Body of pancreas (tissue), 4 donors: ENCODE results near the gene ARSA. TPM values are rescaled to one million over a fixed set of nuclear protein-coding genes. Genes with fewer than 3 reads are reported as not detected.
A peak's percentile ranks its signal among the peaks of the same experiment; 100 is the strongest.

Experiments used
- ATAC-seq: fragments of 150-250 bp; one replicate; pipeline ENCODE4 v1.9.1; 2016
- DNase-seq, 4 donors: peaks; one replicate each; pipeline ENCODE4 v3.0.0-alpha.2; 2019
- H3K27ac ChIP-seq, 4 donors: fragments of 200-600 bp; sonication (generic); 1 replicate in 3 of 4; 2 replicates in 1 of 4; pipeline versions ENCODE4 v1.5.1 to v1.6.1; 2016 to 2019; ENCODE audit warnings: mild to moderate bottlenecking in 1 of 4, mixed read lengths in 1 of 4, moderate library complexity in 1 of 4
- H3K27me3 ChIP-seq, 2 donors: fragments of 200-600 bp; sonication (generic); one replicate each; pipeline ENCODE4 v1.6.0; 2016; ENCODE audit warnings: mild to moderate bottlenecking in 1 of 2
- H3K36me3 ChIP-seq, 2 donors: fragments of 200-600 bp; sonication (generic); replicated peaks in 1 of 2; 2 replicates each; pipeline ENCODE4 v1.5.1; 2016; ENCODE audit warnings: low read depth in 2 of 2; ENCODE audit not compliant: insufficient read depth in 1 of 2
- H3K4me1 ChIP-seq: fragments of 200-600 bp; sonication (generic); one replicate; pipeline ENCODE4 v1.6.0; 2016
- H3K4me3 ChIP-seq, 2 donors: fragments of 200-600 bp; sonication (generic); 1 replicate in 1 of 2; 2 replicates in 1 of 2; pipeline ENCODE4 v1.5.1; 2016 to 2019
- H3K9me3 ChIP-seq, 3 donors: fragments of 200-600 bp; sonication (generic); 1 replicate in 2 of 3; 2 replicates in 1 of 3; pipeline ENCODE4 v1.5.1; 2016
- POLR2A ChIP-seq, 3 donors: fragments of 450-650 bp; IDR thresholded peaks; one replicate each; pipeline ENCODE4 v1.6.1; 2016; ENCODE audit warnings: antibody characterized with exemption in 3 of 3, mild to moderate bottlenecking in 2 of 3
- WGBS, 2 donors: methylation state at CpG; one replicate each; pipeline ENCODE4 v1.1.5; 2017; 5-methylcytosine and 5-hydroxymethylcytosine counted together
- intact Hi-C: fragments of 100-400 bp; cut with DNase I; formaldehyde crosslinking; loops from one replicate; pipeline ENCODE4 v1.15.1; 2023
- total RNA-seq, 2 donors: library from RNA; depleted of rRNA; stranded (reverse); fragments of >200 nt; gene quantifications; one replicate each; pipeline ENCODE4 v1.1.0, GENCODE V29; 2016
- TF ChIP-seq, protein P1 (sequence below), 7 experiments: fragments of 450-650 bp in 4 of 7; fragments of 200-600 bp in 3 of 7; sonication (generic) in 3 of 7; IDR thresholded peaks; one replicate each; pipeline ENCODE4 v1.5.1; 2016 to 2019; ENCODE audit warnings: antibody characterized with exemption in 7 of 7

Gene ARSA
- total RNA-seq, 2 donors from 2014 or later, result 47.0 to 84.7 TPM

DNA sequence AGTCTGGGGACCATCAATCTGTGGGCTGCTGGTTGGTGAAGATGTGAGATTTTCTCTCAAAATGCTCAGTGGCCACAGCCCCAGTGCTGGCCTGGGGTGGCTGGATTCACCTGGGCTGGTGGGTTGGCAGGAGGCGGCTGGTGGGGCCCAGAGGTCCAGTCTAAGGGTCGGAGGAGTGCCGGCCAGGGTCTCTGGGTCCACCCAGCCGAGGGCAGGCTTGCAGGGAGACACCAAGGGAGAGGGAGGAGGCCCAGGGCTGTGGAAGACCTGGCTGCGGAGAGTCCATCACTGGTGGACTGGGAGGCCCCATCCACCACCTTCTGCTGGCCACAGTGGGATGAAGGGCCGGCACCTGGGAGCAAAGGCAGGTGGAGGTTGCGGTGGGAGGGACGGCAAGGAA is 44.1 kb upstream of the ARSA start:
- Histone ChIP-seq H3K4me3 (no peak overlapping the region), H3K36me3 (no peaks in the 10 kb centered on the region), H3K9me3 (no peaks in the 10 kb centered on the region), H3K27ac (peak overlapping the region in 2 of 4 donors; percentile 50 to 52), H3K27me3 (peaks cover 0 to 9% of the 10 kb centered on the region in 2 donors), H3K4me1 (peaks cover 11% of the 10 kb centered on the region)
- 67 to 93% methylated on average over 4 to 8 of the region's 8 CpGs for WGBS, 2 donors
- DNase-seq (no peak), ATAC-seq (no peak)
- intact Hi-C loops, result no loop called here
- TF ChIP-seq, protein P1, sequence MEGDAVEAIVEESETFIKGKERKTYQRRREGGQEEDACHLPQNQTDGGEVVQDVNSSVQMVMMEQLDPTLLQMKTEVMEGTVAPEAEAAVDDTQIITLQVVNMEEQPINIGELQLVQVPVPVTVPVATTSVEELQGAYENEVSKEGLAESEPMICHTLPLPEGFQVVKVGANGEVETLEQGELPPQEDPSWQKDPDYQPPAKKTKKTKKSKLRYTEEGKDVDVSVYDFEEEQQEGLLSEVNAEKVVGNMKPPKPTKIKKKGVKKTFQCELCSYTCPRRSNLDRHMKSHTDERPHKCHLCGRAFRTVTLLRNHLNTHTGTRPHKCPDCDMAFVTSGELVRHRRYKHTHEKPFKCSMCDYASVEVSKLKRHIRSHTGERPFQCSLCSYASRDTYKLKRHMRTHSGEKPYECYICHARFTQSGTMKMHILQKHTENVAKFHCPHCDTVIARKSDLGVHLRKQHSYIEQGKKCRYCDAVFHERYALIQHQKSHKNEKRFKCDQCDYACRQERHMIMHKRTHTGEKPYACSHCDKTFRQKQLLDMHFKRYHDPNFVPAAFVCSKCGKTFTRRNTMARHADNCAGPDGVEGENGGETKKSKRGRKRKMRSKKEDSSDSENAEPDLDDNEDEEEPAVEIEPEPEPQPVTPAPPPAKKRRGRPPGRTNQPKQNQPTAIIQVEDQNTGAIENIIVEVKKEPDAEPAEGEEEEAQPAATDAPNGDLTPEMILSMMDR (IDR thresholded peaks at IDR 0.05), result no peak
- no peak for TF ChIP-seq POLR2A (IDR thresholded peaks at IDR 0.05)

- Histone ChIP-seq H3K4me1 (peaks cover 11% of the 10 kb centered on the region), H3K27me3 (peaks cover 0 to 9% of the 10 kb centered on the region in 2 donors), H3K36me3 (no peaks in the 10 kb centered on the region), H3K4me3 (no peak overlapping the region), H3K27ac (peak overlapping the region in 2 of 4 donors; percentile 50 to 52), H3K9me3 (no peaks in the 10 kb centered on the region)
- DNase-seq (no peak), ATAC-seq (no peak)
- intact Hi-C loops, result no loop called here
- WGBS, 2 donors, result 66 to 67% methylated on average over 5 to 11 of the region's 11 CpGs
- TF ChIP-seq, protein P1 (IDR thresholded peaks at IDR 0.05), result no peak
- TF ChIP-seq POLR2A (IDR thresholded peaks at IDR 0.05), result no peak
These were observed 43.7 kb upstream of the ARSA start for GRCh38 chr22:50671641-50672040.

GRCh38 chr22:50670914-50671538 is 43.1 kb upstream of the ARSA start:
- no peaks in the 10 kb centered on the region for H3K9me3 ChIP-seq
- H3K4me3 ChIP-seq, result no peak overlapping the region
- no peaks in the 10 kb centered on the region for H3K36me3 ChIP-seq
- intact Hi-C loops, result no loop called here
- DNase-seq (no peak), ATAC-seq (no peak)
- no peak for TF ChIP-seq POLR2A (IDR thresholded peaks at IDR 0.05)
- TF ChIP-seq, protein P1 (IDR thresholded peaks at IDR 0.05), result no peak
- H3K4me1 ChIP-seq, result peaks cover 11% of the 10 kb centered on the region
- 49 to 52% methylated on average over 8 to 10 of the region's 10 CpGs for WGBS, 2 donors
- peak overlapping the region in 2 of 4 donors; percentile 50 to 52 for H3K27ac ChIP-seq
- peaks cover 0 to 9% of the 10 kb centered on the region in 2 donors for H3K27me3 ChIP-seq

DNA sequence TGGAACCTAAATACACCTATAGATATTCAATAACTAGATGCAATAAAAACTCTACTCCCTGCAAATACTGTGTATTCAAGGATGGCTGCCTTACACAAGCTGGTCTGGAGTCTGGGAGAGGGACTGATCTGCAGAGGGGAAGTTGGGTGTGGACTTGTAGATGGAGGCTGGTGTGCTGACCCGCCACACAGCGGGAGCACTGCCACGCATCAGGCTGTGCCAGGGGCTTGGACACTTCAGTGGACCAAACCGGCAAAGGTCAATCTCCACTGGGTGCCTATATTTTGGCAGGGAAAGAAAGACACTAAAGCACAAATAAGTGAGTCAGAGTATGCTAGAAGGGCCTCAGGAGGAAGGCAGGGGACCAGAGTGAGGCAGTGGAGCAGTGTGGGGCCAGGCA is 42.6 kb upstream of the ARSA start:
- Histone ChIP-seq H3K4me1 (peaks cover 11% of the 10 kb centered on the region), H3K36me3 (no peaks in the 10 kb centered on the region), H3K27ac (peak overlapping the region in 1 of 4 donors; percentile 50), H3K4me3 (no peak overlapping the region), H3K9me3 (no peaks in the 10 kb centered on the region), H3K27me3 (peaks cover 0 to 9% of the 10 kb centered on the region in 2 donors)
- ATAC-seq (no peak), DNase-seq (no peak)
- WGBS, 2 donors, result 61 to 72% methylated on average over 4 of the region's 4 CpGs
- intact Hi-C loops, result no loop called here
- TF ChIP-seq, protein P1 (IDR thresholded peaks at IDR 0.05), result no peak
- no peak for TF ChIP-seq POLR2A (IDR thresholded peaks at IDR 0.05)

- ATAC-seq, result no peak
- Histone ChIP-seq H3K27ac (no peak overlapping the region), H3K9me3 (no peaks in the 10 kb centered on the region), H3K4me3 (no peak overlapping the region), H3K4me1 (no peaks in the 10 kb centered on the region), H3K27me3 (no peaks in the 10 kb centered on the region), H3K36me3 (no peaks in the 10 kb centered on the region)
- DNase-seq, result no peak
- TF ChIP-seq, protein P1 (IDR thresholded peaks at IDR 0.05), result no peak
- no peak for TF ChIP-seq POLR2A (IDR thresholded peaks at IDR 0.05)
- 25 to 67% methylated on average over 1 to 2 of the region's 2 CpGs for WGBS, 2 donors
- intact Hi-C loops, result no loop called here
These were observed 37.8 kb upstream of the ARSA start for GRCh38 chr22:50665738-50666137.
